IMR-90 (cell line): ENCODE data around the gene GDPD3. TPM values are rescaled to one million over a fixed set of nuclear protein-coding genes. Genes with fewer than 3 reads are reported as not detected.
A peak's percentile ranks its signal among the peaks of the same experiment; 100 is the strongest.

Experiments used
- BHLHE40 ChIP-seq: fragments of 150-350 bp; IDR thresholded peaks from 2 replicates; pipeline ENCODE4 v1.6.1; 2016; ENCODE audit warnings: mild to moderate bottlenecking, low read depth, low read length
- CHD1 ChIP-seq: IDR thresholded peaks from 2 replicates; pipeline ENCODE4 v1.6.1; 2012; ENCODE audit warnings: low read depth, low read length, improper control_type of control experiment
- MAZ ChIP-seq: IDR thresholded peaks from 2 replicates; pipeline ENCODE4 v1.6.1; 2012; ENCODE audit warnings: low read depth, mild to moderate bottlenecking, low read length, improper control_type of control experiment, moderate library complexity, borderline replicate concordance
- POLR2A ChIP-seq: IDR thresholded peaks from 2 replicates; pipeline ENCODE4 v1.6.1; 2012; ENCODE audit warnings: mild to moderate bottlenecking, low read depth, low read length
- RAD21 ChIP-seq: IDR thresholded peaks from 2 replicates; pipeline ENCODE4 v1.6.1; 2012; ENCODE audit warnings: low read length, improper control_type of control experiment
- polyA plus RNA-seq, 3 experiments: library from polyadenylated mRNA; depleted of rRNA; stranded (reverse); fragments of >200 nt; gene quantifications; 2 replicates each; pipeline ENCODE4 v1.2.3, GENCODE V29; 2012; ENCODE audit warnings: low replicate concordance in 1 of 3
- total RNA-seq: library from RNA; depleted of rRNA; stranded (reverse); fragments of >200 nt; gene quantifications from 2 replicates; pipeline ENCODE4 v1.2.3, GENCODE V29; 2012

The GDPD3 gene
- total and polyA plus RNA-seq, 2 of the 4 experiments (the other 2 are of a cell fraction), result under 0.01 to 19.5 TPM

DNA sequence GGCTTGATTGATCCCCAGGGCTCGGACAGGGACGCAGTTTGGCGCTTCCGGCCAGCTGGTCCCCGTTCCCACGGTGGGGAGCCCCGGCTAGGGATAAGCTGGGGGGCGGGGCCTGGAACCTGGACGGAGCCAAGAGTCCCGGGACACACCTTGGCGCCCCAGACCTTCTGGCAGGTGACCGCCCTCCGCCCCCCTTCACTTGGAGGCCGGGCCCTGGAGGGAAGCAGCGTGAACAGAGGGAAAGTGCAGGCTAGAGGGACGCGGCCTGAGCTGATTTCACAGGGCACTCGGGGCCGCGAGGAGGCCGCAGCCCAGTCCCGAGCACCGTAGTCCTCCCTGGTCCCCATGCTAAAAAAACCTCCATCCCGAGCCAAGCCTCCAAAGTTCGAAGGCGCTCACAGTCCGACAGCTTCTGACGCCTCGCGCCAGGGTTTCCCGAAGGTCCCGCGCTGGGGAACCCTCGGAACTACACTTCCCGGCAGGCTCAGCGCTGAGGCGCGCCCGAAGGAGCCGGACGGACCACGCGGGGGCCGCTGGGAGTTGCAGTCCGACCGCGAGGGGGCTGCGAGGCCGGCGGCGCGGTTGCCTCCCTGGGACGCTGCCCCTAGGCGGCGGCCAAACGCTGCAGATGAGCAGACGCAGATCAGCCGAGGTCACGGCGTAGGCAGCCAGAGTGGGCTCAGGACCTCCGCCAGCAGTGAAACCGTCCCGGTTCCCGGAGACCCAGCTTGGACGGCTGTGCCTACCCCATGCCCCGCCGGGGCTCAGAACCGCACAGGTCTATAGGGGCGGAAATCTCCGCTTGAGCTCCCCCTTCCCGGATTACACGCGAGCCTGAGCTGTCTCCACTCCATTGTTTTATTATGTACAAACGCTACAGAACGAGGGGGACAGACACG, 21.6 kb downstream of the GDPD3 start, which contains the start of gene TBX6 (continued):
- TF ChIP-seq CHD1, result no peak
- TF ChIP-seq BHLHE40, result no peak
- TF ChIP-seq POLR2A, result no peak
- peak; percentile 91 for TF ChIP-seq MAZ
- TF ChIP-seq RAD21, result peak; percentile 82
